HG03280 (cell line): ENCODE measurements around the gene RAD18.

ENCODE experiments used
- ATAC-seq: cut with Tn5 transposase; IDR thresholded peaks from one replicate; pipeline ENCODE4 v1.9.1; 2021; ENCODE audit warnings: mild to moderate bottlenecking, moderate library complexity; ENCODE audit not compliant: unreplicated experiment

The RAD18 gene

DNA sequence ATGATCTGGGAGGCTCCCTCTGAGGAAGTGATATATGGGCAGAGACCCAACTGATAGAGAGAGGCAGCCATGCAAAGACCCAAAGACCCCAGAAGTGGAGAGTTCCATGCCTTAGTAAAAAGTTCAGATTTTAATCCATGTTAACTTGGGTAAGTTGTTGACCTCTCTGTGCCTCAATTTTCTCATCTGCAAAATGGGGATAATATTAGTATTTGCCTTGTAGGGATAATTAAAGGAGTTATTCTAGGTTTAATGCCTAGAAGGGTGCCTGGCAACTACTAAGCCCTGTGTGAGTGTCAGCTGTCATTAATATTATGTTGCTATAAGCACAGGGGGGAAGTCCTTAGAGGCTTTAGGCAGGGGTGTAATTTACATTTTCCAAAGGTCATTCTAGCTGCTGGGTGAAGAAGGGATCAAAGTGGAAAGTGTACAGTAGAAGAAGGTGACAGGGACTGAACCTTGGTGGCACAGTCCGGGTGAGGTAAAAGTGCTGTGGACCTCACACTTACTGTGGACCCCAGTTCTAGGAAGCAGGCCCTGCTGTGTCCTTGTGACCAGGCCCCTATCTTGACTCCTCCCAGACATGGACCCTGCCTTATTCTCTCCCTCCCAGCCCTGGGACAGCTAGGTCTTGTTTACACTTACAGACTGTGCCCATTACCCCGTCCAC is 3.0 kb upstream of the RAD18 start:
- no peak for ATAC-seq

DNA sequence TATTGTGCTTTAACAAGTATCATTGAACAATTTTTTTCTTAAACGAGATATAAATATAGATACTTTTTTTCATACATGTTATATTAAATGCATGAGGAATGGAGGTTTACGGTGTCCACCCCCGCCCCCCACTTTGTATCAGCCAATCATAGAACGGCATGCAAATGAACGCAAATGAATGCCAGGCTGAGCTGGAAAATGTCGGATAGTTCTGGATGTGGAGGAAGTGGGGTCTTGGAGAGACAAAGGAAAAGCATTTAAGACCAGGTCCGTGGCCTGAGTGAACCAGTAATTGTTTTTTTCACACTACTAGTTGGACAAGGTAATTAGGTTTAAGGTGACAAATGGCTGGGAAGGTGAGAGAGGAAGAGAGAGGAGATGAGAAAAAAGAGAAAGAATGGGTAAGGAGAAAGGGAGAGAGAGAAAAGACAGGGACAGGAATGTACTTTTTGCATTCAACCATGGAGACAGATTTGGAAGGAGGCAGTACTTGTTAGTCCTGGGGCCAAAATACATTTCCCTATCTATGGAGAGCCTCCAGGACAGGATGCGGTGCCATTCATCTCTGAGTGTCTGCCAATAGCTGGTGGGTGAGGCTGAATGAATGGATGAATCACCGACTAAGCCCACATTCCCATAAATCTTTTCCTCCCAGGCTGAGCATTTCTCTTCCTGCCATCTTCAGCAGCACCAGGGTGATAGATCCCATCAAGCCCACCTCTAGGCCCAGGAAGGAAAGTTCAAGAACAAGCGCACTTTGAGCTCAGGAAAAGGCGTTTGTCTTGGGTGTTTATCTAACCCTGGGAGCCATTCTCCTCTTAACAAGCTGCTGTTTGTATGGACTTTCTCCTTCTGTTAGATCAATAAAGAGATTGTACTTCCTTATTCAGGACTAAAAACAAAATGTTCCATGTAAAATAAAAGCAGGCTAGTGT is 1.4 kb upstream of the RAD18 start:
- no peak for ATAC-seq

DNA sequence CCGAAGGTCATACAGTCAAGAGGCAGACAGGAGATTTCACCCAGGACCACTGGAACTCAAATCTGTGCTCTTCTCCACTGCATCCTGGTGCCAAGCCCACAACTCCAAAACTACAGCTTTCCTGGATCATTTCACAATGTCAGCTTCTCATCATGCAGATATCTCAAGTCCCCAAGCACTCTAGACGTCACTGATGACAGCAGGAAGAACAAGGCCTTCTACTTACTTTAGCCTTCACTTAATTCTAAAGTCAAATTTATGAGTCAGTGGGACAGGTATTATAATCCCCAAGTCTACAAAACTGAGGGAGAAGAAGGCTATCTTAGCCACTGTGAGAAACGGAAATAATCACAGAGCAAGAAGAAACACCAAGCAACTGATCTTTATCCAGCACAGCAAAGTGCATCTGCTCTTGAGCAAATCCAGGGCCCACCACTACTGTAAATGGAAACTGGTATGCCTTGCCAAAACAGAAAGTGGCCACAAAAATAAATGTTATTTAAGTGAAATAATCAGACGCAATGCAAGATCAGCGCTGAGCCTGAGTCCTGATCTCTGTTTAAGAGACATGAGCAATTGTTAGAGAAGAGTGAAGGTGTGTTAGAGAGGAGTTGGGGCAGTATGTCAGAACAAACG is 928 bp downstream of the RAD18 start:
- no peak for ATAC-seq

DNA sequence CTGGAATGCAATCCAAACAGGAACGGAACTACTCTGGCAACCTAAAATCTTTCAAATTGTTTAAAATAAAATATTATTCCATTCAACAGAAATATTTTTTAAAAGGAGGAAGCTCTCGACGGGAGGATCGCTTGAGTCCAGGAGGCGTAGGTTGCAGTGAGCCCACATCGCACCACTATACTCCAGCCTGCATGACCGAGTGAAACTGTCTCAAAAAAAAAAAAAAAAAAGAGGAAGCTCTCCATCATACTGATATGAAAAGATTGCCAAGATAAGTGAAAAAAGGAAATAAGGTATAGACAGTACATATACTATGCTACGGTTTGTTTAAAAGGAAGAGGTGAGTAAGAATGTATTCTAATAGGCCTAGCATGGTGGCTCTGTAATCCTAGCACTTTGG is 3.6 kb downstream of the RAD18 start:
- ATAC-seq, result no peak

DNA sequence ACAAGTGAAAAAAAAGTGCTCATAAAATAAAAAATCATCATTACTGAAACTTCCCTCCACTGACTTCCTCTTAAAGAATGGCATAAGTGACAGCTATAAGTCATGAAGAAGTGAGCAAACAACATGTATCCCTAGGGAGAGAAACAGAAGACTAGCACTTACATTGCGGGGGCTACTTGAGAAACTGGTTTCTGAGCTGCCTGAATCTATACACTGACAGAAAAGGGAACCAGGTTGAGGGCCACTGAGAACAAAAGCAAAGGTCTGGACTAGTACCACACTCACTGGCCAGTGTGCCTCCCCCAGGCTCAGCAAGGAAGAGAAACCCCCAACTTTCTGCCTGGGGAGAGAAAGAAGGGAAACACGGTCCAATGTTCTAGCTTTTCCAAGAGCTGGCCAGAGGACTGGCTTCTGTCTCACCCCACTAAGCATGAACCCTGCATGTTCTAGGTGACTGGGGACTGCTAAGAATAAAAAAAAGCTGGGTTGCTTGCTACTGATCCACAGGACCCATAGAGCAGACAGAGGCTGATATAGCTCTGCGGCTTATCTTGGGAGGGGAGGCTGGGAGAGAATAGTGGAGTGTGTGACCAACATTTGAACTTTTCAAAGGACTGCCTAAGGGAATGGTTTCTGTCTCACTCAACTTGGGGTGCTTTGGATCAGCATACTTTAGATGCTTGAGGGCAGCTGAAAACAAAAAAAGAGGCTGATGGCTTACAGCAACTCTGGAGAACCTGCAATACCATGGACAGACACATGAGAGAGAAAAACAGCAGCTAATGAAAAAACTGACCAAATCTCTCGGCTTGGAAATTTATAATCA is 8.1 kb downstream of the RAD18 start:
- ATAC-seq, result peak; percentile 89

DNA sequence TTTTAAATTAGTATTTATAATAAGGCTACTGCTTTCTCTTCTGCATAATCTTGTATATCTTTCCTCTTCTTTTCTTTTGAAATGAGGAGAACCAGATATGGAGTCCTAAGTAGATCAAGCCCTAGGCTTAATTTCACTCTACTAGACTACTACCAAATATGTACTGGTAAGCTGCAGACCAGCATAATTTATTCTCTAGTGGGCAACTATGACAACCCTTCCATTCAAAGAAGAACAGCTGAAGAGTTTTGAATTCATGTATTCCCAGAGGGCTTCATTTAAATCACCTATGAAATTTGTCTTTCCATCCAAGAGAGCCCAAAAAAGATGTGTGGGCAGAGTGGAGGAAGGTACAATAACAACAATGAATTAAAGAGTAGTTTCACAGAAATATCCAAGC is 10.0 kb downstream of the RAD18 start:
- no peak for ATAC-seq

DNA sequence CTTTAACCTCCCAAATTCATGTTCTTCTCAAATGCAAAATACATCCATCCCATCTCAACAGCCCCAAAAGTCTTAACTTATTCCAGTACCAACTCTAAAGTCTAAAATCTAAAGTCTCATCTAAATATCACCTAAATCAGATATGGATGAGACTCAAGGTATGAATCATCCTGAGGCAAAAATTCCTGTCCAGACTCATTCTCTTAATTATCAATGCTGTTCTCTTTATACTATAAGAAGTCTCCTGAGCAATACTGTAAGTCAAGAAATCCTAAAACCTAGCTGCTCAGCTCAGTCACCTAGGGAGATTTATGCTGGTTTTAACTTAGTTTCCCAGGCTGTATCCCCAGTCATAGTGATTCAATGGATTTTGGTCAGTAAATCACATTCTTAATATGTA is 11.1 kb downstream of the RAD18 start:
- no peak for ATAC-seq

DNA sequence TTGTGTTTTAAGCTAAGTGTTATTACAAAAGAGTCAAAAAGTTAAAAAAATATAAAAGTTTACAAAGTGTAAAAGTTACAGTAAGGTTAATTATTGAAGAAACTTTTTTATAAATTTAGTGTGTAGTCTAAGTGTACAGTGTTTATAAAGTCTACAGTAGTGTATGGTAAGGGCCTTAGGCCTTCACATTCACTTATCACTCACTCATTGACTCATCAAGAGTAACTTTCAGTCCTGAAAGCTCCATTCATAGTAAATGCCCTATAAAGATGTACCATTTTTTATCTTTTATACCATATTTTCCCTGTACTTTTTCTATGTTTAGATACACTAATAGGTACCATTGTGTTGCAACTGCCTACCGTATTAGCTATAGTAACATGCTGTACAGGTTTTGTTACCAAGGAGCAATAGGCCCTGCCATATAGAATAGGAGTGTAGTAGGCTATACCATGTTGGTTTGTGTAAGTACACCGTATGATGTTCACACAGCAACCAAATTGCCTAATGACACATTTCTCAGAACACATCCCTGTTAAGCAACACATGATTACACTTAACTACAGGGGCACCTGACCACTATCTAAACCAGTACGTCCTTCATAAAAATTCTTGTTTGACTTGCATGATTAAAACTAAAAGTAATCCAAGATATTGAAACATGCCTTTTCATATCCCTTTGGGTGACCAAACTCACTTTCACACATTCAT is 17.2 kb downstream of the RAD18 start:
- ATAC-seq, result no peak

DNA sequence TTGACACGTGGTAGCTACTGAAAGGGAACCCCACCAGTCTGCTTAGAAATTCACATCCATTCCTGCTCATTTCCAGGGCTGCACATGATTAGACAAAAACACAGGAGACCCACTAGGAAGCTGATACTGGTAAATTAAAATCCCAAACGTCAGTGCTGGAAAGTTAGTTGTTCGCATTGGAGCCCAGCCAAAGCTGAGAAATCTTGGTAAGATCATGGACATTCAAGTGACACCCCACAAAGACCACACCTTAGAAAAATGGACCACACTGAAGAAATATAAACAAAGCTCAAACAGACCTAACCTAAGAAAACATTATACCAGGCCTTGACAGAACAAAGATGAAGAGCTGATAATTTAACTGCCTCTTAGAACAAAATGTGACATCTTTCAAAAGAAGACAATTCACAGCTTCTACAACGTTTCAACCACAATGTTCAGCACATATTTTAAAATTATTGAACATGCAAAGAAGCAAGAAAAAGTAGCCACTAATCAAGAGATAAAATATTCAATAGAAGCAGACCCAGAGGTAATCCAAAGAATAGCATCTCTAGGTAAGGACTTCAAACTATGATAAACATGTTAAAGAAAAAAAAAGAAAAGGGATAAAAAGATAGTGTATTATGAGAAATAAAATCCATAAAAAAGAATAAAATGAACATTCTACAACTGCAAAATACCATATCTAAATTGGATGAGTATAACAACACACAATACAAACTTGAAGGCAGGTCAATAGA is 20.4 kb downstream of the RAD18 start:
- ATAC-seq, result no peak

DNA sequence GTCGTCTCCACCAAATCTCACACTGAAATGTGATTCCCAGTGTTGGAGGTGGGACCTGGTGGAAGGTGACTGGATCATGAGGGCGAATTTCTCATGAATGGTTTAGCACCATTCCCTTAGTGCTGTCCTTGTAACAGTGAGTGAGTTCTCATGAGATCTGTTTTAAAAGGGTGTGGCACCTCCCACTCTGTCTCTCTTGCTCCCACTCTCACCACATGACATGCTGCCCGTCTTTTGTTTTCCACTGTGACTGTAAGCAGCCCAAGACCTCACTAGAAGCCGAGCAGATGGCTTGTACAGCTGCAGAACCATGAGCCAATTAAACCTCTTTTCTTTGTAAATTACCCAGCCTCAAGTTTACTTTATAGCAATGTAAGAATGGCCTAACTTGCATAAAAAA is 21.2 kb downstream of the RAD18 start:
- ATAC-seq, result no peak

DNA sequence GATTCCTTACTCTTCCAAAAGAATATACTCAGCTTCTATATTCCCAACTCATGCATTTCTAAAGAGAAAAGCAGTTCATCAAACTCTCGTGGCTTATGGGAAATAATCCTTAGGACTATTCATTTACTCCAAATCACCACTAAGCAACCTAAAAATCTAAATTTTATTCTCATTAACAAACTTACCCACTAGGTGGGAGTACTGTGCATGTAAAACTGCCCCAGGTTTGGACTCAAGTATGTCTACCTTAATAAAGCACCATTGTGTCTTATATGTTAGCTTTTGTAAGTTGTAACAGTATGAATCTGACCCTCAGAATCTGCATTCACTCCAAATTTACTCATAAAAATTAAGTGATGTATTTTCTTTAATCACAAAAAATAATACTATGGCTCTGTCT is 25.3 kb downstream of the RAD18 start:
- ATAC-seq, result no peak

DNA sequence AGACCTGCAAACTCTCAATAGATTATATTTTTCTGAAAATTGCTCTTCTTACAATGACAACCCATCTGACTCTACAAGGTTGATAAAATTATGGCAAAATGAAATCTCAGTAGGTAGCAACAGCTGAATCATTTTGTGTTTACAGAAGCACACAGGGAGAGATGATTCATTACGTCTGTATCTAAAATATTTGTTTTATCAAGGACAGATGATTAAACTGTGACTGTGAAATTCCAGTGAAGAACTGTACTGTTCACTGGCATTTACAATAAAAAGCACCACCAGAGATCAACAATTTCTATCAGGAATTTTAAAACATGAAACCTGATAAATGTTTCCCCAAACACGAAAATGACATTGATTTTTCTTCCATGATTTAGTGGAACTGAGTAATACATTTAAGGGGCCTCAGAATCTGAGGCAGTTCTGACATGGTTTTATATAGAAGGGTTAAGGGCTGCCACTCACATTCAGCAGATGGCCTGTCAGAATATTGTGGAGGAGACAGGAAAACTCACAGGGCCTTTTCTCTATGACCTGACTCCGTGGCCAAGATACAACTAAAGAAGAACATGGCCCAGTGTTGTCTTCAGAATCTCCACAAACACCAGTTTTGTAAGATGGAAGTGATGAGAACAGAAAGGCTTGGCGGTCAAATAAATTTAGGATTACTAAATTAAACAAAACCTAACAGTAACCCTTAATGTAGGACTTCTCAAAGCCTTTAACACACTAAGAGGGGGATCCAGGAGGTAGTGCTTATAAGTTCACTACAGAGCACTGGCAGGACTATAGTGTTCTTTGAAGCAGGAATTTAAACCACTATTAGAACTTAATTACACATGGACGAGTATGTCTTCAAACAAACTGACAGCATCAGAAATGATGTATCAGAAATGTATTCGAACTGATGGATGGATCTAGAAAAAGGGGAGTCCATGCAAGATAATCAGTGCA is 25.9 kb downstream of the RAD18 start:
- ATAC-seq, result no peak

DNA sequence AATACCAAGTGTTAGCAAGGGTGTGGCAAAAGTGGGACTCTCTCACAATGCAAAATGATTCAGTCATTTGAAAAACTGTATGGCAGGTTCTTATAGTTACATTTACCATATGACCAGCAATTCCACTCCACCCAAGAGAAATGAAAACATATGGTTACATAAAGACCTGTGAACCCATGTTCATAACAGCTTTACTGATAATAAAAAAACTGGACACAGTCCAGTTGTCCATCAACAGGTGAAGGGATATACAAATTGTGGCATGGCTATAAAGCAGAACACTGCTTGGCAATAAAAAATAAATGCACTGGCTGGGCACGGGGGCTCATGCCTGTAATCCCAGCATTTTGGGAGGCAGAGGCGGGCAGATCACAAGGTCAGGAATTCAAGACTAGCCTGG is 30.8 kb downstream of the RAD18 start:
- ATAC-seq, result no peak

DNA sequence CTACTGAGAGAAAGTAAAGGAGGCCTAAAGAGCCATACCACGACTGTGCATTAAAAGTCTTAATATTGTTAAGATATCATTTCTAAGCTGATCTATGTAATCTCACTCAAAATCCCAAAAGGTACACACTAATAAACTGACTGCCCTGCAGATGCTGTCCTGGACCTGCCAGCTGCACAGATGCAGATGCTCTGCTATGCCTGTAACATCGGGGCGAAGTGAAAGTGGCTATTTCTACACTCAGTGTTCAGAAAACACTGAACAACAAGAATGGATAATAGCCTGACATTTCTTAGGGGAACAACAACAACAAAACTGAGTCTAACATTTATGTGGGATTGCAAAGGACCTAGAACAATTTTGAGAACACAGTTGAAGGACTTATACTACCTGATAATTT is 31.9 kb downstream of the RAD18 start:
- no peak for ATAC-seq

DNA sequence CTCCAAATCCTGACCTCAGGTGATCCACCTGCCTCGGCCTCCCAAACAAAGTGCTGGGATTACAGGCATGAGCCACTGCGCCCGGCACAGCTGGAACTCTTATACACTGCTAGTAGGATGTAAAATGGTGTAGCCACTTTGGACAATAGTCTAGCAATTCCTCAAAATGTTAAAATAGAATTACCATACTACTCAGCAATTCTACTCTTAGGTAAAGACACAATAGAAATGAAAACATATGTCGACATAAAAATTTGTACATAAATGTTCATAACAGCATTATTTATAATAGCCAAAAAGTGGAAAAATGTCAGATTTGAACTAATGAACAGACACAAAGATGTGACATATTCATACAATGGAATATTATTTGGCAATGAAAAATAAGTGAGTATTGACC is 33.4 kb downstream of the RAD18 start:
- no peak for ATAC-seq

DNA sequence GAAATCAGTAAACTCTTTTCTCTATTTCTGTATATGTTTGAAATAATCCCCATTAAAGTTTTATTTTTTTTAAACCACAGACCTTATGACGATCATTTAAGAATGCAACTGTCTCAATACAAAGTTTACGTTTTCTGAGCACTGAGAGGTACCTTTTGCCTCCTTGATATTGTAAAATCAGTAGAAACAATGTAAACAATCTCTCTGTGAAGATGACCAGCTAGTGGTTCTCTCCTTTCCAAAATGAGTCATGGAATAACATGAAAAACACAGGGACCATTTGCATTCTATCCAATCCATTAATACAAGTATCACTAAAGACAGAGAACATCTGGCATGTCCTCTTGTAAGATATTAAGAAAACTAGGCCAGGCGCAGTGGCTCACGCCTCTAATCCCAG is 48.8 kb downstream of the RAD18 start:
- no peak for ATAC-seq

DNA sequence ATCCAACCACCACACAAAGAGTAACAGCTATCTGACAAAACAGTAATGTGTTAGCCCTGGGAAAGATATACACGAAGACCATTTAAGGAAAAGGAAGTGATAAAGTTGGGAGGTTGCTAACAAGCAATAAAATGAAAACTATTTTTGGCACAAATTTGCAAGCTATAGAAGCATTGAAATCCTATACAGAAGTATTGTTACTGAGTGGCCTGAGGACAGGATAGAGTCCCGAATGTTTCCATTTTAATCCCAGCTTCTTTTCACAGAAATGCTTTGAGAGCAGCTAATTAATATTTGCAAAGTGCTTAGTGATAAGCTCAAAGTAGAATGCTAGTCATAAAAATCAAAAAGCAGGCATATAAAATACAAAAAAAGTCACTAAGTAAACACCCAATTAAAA is 51.5 kb downstream of the RAD18 start:
- no peak for ATAC-seq

DNA sequence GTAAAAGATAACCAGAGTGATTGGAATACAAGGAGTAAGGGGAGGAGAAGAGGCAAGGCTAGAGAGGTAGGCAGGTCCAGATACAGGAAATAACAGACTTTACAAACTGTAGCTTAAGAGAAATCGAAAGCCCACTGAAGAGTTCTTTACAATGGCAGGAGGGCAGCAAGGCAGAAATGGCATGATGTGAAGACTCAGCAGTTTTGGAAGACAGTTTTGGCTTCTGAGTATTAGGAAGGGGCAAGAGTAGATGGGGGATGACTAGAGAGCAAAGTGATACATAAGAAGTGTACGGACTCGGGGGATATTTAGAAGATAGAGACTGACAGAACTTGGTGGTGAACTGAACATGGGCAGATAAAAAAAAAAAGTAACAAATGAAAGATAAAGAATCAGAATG is 54.1 kb downstream of the RAD18 start:
- no peak for ATAC-seq

DNA sequence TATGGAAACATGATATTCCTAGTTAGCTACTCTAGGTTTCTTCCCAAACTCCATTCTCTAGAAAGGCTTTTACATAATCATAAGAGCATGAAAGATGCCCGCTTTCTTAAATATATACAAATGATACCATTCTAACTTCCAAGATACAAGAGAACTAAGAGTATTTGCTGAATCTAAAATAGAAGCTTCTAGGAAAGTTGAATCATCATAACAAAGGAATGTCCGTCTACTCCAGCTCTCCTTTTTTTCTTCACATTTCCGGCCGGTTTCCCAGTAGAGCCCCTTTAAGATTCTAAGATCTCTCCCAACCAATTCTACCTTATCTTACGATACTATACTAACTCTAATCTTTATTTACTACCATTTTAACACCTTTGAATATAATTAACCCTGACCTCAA is 60.1 kb downstream of the RAD18 start:
- no peak for ATAC-seq
